HepG2 (cell line): ENCODE data around the gene BUB1.
"Not testable (repeated sequence)": the region's sequence is repeated elsewhere in the genome, so short reads cannot be mapped to it uniquely, and the experiment has no call there.

Experiments
- MEIS1 ChIP-seq: sonication (generic); formaldehyde crosslinking; IDR thresholded peaks from 2 replicates; pipeline ENCODE4 v1.9.0; 2021; ENCODE audit warnings: mild to moderate bottlenecking, missing genetic modification reagents, moderate library complexity, borderline replicate concordance
- MYNN ChIP-seq: sonication (generic); formaldehyde crosslinking; IDR thresholded peaks from 2 replicates; pipeline ENCODE4 v1.4.0; 2020; ENCODE audit warnings: mild to moderate bottlenecking, low read depth, missing genetic modification reagents
- NCOR1 ChIP-seq: fragments of 200-600 bp; sonication (generic); IDR thresholded peaks from 2 replicates; pipeline ENCODE4 v1.7.0; 2017; ENCODE audit warnings: antibody characterized with exemption, low read length, borderline replicate concordance
- ZNF251 ChIP-seq: sonication (generic); formaldehyde crosslinking; IDR thresholded peaks from 2 replicates; pipeline ENCODE4 v1.9.0; 2021; ENCODE audit warnings: mild to moderate bottlenecking, missing genetic modification reagents
- ZNF780A ChIP-seq: sonication (generic); formaldehyde crosslinking; IDR thresholded peaks from 2 replicates; pipeline ENCODE4 v1.8.0; 2022; ENCODE audit warnings: mild to moderate bottlenecking, missing genetic modification reagents, moderate library complexity

GRCh38 chr2:110609843-110610612, 67.8 kb downstream of the BUB1 start:
- not testable (repeated sequence) for TF ChIP-seq NCOR1; MYNN (CRISPR knock-in tag); MEIS1 (CRISPR knock-in tag); ZNF780A (CRISPR knock-in tag); ZNF251
